Neuronal stem cell (in vitro differentiated cells): Measurements from ENCODE around the gene DTNB.
"Not testable (repeated sequence)": the region's sequence is repeated elsewhere in the genome, so short reads cannot be mapped to it uniquely, and the experiment has no call there.

ENCODE experiments used
- DNase-seq: peaks from one replicate; pipeline ENCODE4 v3.0.0-alpha.2; 2013; ENCODE audit warnings: low spot score
- H2AFZ ChIP-seq: one replicate; pipeline ENCODE4 v1.6.1; 2013; ENCODE audit warnings: mild to moderate bottlenecking, low read length, inconsistent platforms
- H2AK5ac ChIP-seq: 2 replicates; pipeline ENCODE4 v1.6.1; 2013; ENCODE audit warnings: low read depth, mild to moderate bottlenecking, inconsistent platforms, low read length, moderate library complexity, mixed read lengths
- H2BK120ac ChIP-seq: 2 replicates; pipeline ENCODE4 v1.6.1; 2013; ENCODE audit warnings: low read depth, mild to moderate bottlenecking, inconsistent platforms, low read length, moderate library complexity, mixed read lengths
- H2BK12ac ChIP-seq: one replicate; pipeline ENCODE4 v1.6.1; 2013; ENCODE audit warnings: low read length, inconsistent platforms
- H2BK15ac ChIP-seq: 2 replicates; pipeline ENCODE4 v1.6.1; 2013; ENCODE audit warnings: mild to moderate bottlenecking, low read length, inconsistent platforms, mixed read lengths
- H2BK5ac ChIP-seq: one replicate; pipeline ENCODE4 v1.6.1; 2013; ENCODE audit warnings: inconsistent platforms, mild to moderate bottlenecking, low read length, moderate library complexity
- H3K14ac ChIP-seq: one replicate; pipeline ENCODE4 v1.6.1; 2013; ENCODE audit warnings: low read length, inconsistent platforms
- H3K18ac ChIP-seq: 2 replicates; pipeline ENCODE4 v1.6.1; 2013; ENCODE audit warnings: low read length, inconsistent platforms
- H3K23ac ChIP-seq: 2 replicates; pipeline ENCODE4 v1.6.1; 2013; ENCODE audit warnings: low read depth, mild to moderate bottlenecking, mixed read lengths, low read length, inconsistent platforms; ENCODE audit not compliant: poor library complexity
- H3K27ac ChIP-seq: replicated peaks from 3 replicates; pipeline ENCODE4 v1.5.1; 2013; ENCODE audit warnings: low read length, inconsistent platforms
- H3K27me3 ChIP-seq, 3 experiments: 2 replicates each; pipeline ENCODE4 v1.6.1; 2013; ENCODE audit warnings: low read length in 3 of 3, mild to moderate bottlenecking in 2 of 3, inconsistent platforms in 1 of 3, low read depth in 1 of 3, mixed read lengths in 1 of 3, moderate library complexity in 1 of 3; ENCODE audit not compliant: control insufficient read depth in 3 of 3, insufficient read depth in 3 of 3
- H3K36me3 ChIP-seq, 2 donors: replicated peaks in 1 of 2; 2 replicates each; pipeline ENCODE4 v1.6.1; 2013; ENCODE audit warnings: low read length in 2 of 2; ENCODE audit not compliant: control insufficient read depth in 2 of 2, insufficient read depth in 2 of 2
- H3K4ac ChIP-seq: 2 replicates; pipeline ENCODE4 v1.6.1; 2013; ENCODE audit warnings: inconsistent platforms, mild to moderate bottlenecking, low read length, moderate library complexity
- H3K4me1 ChIP-seq, 2 donors: 1 replicate in 1 of 2; 2 replicates in 1 of 2; pipeline ENCODE4 v1.6.1; 2013; ENCODE audit warnings: low read length in 2 of 2, low read depth in 1 of 2; ENCODE audit not compliant: control insufficient read depth in 2 of 2, insufficient read depth in 1 of 2
- H3K4me2 ChIP-seq: one replicate; pipeline ENCODE4 v1.6.1; 2013; ENCODE audit warnings: mild to moderate bottlenecking, low read length, inconsistent platforms; ENCODE audit not compliant: insufficient read depth, poor library complexity, severe bottlenecking
- H3K4me3 ChIP-seq, 2 donors: 2 replicates each; pipeline ENCODE4 v1.5.1; 2013; ENCODE audit warnings: low read length in 2 of 2, mild to moderate bottlenecking in 2 of 2, inconsistent platforms in 1 of 2, moderate library complexity in 1 of 2
- H3K79me1 ChIP-seq: one replicate; pipeline ENCODE4 v1.6.1; 2013; ENCODE audit warnings: low read depth, mild to moderate bottlenecking, inconsistent platforms, low read length, moderate library complexity
- H3K9ac ChIP-seq: one replicate; pipeline ENCODE4 v1.6.1; 2013; ENCODE audit warnings: mild to moderate bottlenecking, low read depth, low read length, inconsistent platforms; ENCODE audit not compliant: poor library complexity
- H3K9me3 ChIP-seq, 2 donors: replicated peaks in 1 of 2; 2 replicates each; pipeline versions ENCODE3 to v1.6.1; 2013; ENCODE audit warnings: low read length in 2 of 2, mild to moderate bottlenecking in 2 of 2, inconsistent platforms in 1 of 2, low read depth in 1 of 2, mixed read lengths in 1 of 2, moderate library complexity in 1 of 2; ENCODE audit not compliant: control insufficient read depth in 2 of 2, insufficient read depth in 1 of 2
- H4K8ac ChIP-seq: one replicate; pipeline ENCODE4 v1.6.1; 2013; ENCODE audit warnings: low read depth, mild to moderate bottlenecking, inconsistent platforms, low read length, moderate library complexity
- H4K91ac ChIP-seq: one replicate; pipeline ENCODE4 v1.6.1; 2013; ENCODE audit warnings: low read length, low read depth, mild to moderate bottlenecking, inconsistent platforms; ENCODE audit not compliant: poor library complexity
- WGBS, 2 donors: extraction: QIAGEN DNeasy Blood & Tissue Kit; methylation state at CpG; one replicate each; pipeline ENCODE4 v1.1.7; 2013; ENCODE audit warnings: missing lambda C conversion rate in 2 of 2, mixed read lengths in 1 of 2; ENCODE audit not compliant: insufficient read length in 2 of 2, insufficient replicate concordance in 1 of 2; ENCODE audit errors: extremely low coverage in 2 of 2; 5-methylcytosine and 5-hydroxymethylcytosine counted together

Gene DTNB

GRCh38 chr2:25601711-25602332 lies 71.6 kb downstream of the DTNB start:
- H3K23ac ChIP-seq, H2BK5ac ChIP-seq, H4K91ac ChIP-seq, H3K4me3 ChIP-seq, H3K36me3 ChIP-seq, DNase-seq, H3K9ac ChIP-seq, H3K27ac ChIP-seq, H2BK120ac ChIP-seq, H3K9me3 ChIP-seq, H2AFZ ChIP-seq, H2BK12ac ChIP-seq, H3K4ac ChIP-seq, H2BK15ac ChIP-seq, H3K18ac ChIP-seq, H3K14ac ChIP-seq, H4K8ac ChIP-seq, H3K4me2 ChIP-seq, H3K27me3 ChIP-seq, H3K79me1 ChIP-seq, H2AK5ac ChIP-seq, H3K4me1 ChIP-seq: not testable (repeated sequence)
- no CpG with 5 or more reads among the region's 9 CpGs for WGBS, 2 donors

DNA sequence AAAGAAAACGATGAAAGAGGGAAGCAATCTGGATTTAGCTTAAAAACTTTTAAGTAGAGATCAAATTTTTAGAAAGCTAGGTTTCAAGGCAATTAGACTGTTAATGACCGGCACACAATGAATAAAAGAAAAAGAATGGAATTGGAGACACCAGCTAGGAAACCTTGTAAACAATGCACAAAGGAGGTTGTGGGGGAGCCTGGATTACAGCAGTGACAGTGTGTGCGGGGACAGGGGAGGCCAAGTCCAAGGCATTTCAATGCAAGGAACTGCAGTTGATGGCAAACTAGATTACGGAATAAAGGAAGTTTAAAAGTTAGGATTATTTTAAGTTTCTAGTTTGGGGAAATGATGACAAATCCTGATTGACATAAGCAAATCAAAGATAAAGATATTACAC lies 74.5 kb downstream of the DTNB start:
- Histone ChIP-seq H3K27me3 (no peaks in the 10 kb centered on the region), H3K18ac (no peak overlapping the region), H3K4me1 (no peaks in the 10 kb centered on the region), H2AFZ (no peak overlapping the region), H3K4me3 (no peak overlapping the region), H4K8ac (no peak overlapping the region), H3K36me3 (no peaks in the 10 kb centered on the region), H3K14ac (no peak overlapping the region), H3K4me2 (no peak overlapping the region), H3K9ac (no peak overlapping the region), H3K9me3 (no peaks in the 10 kb centered on the region), H3K27ac (no peak overlapping the region), H3K23ac (no peak overlapping the region), H2BK15ac (no peak overlapping the region), H2BK120ac (no peak overlapping the region), H2BK12ac (no peak overlapping the region), H3K79me1 (no peaks in the 10 kb centered on the region), H2AK5ac (no peak overlapping the region), H4K91ac (no peak overlapping the region), H2BK5ac (no peak overlapping the region), H3K4ac (no peak overlapping the region)
- DNase-seq = no peak
- 100% methylated on average over 1 of the region's 4 CpGs; no CpG with 5 or more reads in 1 of the 2 donors for WGBS, 2 donors

DNA sequence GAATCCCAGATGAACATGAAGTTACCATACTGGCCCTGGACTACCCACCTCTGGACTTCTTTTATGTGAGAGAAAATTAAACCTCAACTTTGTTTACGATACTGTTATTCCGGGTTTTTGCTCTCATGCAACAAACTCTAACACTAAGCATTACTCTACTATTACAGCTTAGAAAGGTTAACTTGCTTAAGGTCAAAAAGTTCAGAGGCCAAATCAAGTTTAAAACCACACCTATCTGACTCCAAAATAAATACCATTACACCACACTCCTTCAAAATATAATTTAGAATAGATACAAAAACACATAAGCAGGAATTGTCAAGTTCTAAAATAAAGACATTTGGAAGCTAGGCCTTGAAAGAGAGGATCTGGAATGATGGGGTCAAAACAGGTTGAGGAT lies 75.0 kb downstream of the DTNB start:
- Histone ChIP-seq H3K14ac (no peak overlapping the region), H2BK120ac (no peak overlapping the region), H2BK15ac (no peak overlapping the region), H3K79me1 (no peaks in the 10 kb centered on the region), H2AK5ac (no peak overlapping the region), H4K8ac (no peak overlapping the region), H3K4me1 (no peaks in the 10 kb centered on the region), H3K4me2 (no peak overlapping the region), H3K4me3 (no peak overlapping the region), H3K27ac (no peak overlapping the region), H2BK12ac (no peak overlapping the region), H2AFZ (no peak overlapping the region), H3K9me3 (no peaks in the 10 kb centered on the region), H3K23ac (no peak overlapping the region), H3K9ac (no peak overlapping the region), H3K18ac (no peak overlapping the region), H4K91ac (no peak overlapping the region), H2BK5ac (no peak overlapping the region), H3K4ac (no peak overlapping the region), H3K36me3 (no peaks in the 10 kb centered on the region), H3K27me3 (no peaks in the 10 kb centered on the region)
- DNase-seq = no peak
- no CpG with 5 or more reads among the region's 2 CpGs for WGBS, 2 donors

- no peak overlapping the region for H2BK5ac ChIP-seq
- H2AFZ ChIP-seq = no peak overlapping the region
- H2BK120ac ChIP-seq = no peak overlapping the region
- no CpG with 5 or more reads among the region's 2 CpGs for WGBS, 2 donors
- no peak for DNase-seq
- H3K4me3 ChIP-seq = no peak overlapping the region
- no peak overlapping the region for H2BK15ac ChIP-seq
- H2BK12ac ChIP-seq = no peak overlapping the region
- no peak overlapping the region for H2AK5ac ChIP-seq
- H3K4me1 ChIP-seq = peaks cover 0 to under 1% of the 10 kb centered on the region in 2 donors
- H3K27me3 ChIP-seq = no peaks in the 10 kb centered on the region
- no peaks in the 10 kb centered on the region for H3K79me1 ChIP-seq
- H3K23ac ChIP-seq = no peak overlapping the region
- H3K4me2 ChIP-seq = no peak overlapping the region
- peaks cover 0 to under 1% of the 10 kb centered on the region in 2 donors for H3K36me3 ChIP-seq
- H3K9ac ChIP-seq = no peak overlapping the region
- H3K18ac ChIP-seq = no peak overlapping the region
- no peak overlapping the region for H3K14ac ChIP-seq
- no peak overlapping the region for H4K91ac ChIP-seq
- H3K4ac ChIP-seq = no peak overlapping the region
- H4K8ac ChIP-seq = no peak overlapping the region
- no peak overlapping the region for H3K27ac ChIP-seq
- no peaks in the 10 kb centered on the region for H3K9me3 ChIP-seq
These were observed 75.5 kb downstream of the DTNB start for GRCh38 chr2:25597881-25598280.
